Measurements from ENCODE around the gene NR2F1. TPM values are rescaled to one million over a fixed set of nuclear protein-coding genes. Genes with fewer than 3 reads are reported as not detected.

Gene NR2F1
- total and polyA plus RNA-seq, 2 donors (not counting 1 experiment from before 2014, with no cell fraction given): 64.4 to 90.8 TPM

DNA sequence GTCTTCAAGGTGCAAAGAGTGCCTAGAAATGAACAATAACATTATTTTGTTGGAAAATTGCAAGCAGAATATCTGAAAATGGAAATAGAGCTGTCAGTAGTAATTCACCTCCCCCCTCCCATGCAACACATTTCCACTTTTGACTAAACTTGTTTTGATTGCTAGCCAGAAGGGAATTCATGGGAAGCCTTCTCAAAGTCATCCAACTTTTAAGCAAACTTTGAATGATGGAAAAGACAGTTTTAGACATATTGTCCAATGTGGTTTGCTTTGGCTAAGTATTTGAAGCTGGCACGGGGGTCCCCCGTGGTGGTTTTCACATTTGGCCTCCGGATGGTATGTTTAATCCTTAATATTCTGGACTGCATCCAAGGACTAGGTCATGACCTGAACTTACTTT is 7.5 kb downstream of the NR2F1 start:
- no peak overlapping the region for H2AFZ ChIP-seq (ENCODE audit: low read length)
- no peaks in the 10 kb centered on the region for H3K27me3 ChIP-seq (ENCODE audit: control insufficient read depth, insufficient read depth, low read length)
- DNase-seq (ENCODE audit: low read depth in 2 of 2): peak; percentile 66 to 79
- TF ChIP-seq EZH2 (IDR thresholded peaks at IDR 0.05; ENCODE audit: low read length, missing control alignments): no peak
- TF ChIP-seq, protein P1, sequence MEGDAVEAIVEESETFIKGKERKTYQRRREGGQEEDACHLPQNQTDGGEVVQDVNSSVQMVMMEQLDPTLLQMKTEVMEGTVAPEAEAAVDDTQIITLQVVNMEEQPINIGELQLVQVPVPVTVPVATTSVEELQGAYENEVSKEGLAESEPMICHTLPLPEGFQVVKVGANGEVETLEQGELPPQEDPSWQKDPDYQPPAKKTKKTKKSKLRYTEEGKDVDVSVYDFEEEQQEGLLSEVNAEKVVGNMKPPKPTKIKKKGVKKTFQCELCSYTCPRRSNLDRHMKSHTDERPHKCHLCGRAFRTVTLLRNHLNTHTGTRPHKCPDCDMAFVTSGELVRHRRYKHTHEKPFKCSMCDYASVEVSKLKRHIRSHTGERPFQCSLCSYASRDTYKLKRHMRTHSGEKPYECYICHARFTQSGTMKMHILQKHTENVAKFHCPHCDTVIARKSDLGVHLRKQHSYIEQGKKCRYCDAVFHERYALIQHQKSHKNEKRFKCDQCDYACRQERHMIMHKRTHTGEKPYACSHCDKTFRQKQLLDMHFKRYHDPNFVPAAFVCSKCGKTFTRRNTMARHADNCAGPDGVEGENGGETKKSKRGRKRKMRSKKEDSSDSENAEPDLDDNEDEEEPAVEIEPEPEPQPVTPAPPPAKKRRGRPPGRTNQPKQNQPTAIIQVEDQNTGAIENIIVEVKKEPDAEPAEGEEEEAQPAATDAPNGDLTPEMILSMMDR (conservative IDR thresholded peaks at IDR 0.05 in 1 of 2, IDR thresholded peaks at IDR 0.05 in 1 of 2; ENCODE audit: low read depth in 1 of 2, low read length in 2 of 2): no peak
- no peaks in the 10 kb centered on the region for H4K20me1 ChIP-seq (ENCODE audit: control insufficient read depth, extremely low read depth, insufficient read depth, low read length)
- H3K4me1 ChIP-seq (ENCODE audit: control insufficient read depth, extremely low read depth, insufficient read depth, low read length): peaks cover 7% of the 10 kb centered on the region
- peak overlapping the region; percentile 12 for H3K27ac ChIP-seq (ENCODE audit: insufficient read depth, low read length)
- no peaks in the 10 kb centered on the region for H3K9me3 ChIP-seq (ENCODE audit: control insufficient read depth, insufficient read depth, low read depth, low read length)
- H3K4me2 ChIP-seq (ENCODE audit: extremely low read depth, insufficient read depth, low read length): peak overlapping the region; percentile 96
- peak overlapping the region; percentile 43 to 91 (median 82) for H3K4me3 ChIP-seq (replicated peaks in 1 of 4; ENCODE audit: control extremely low read depth in 1 of 4, insufficient read depth in 1 of 4, low read depth in 3 of 4, low read length in 4 of 4)
- H3K36me3 ChIP-seq (ENCODE audit: control insufficient read depth, insufficient read depth, low read length): peaks cover 11% of the 10 kb centered on the region
- H3K9ac ChIP-seq (ENCODE audit: insufficient read depth, low read length): no peak overlapping the region
- H3K79me2 ChIP-seq (ENCODE audit: control insufficient read depth, insufficient read depth, low read length): peaks cover 97% of the 10 kb centered on the region

DNA sequence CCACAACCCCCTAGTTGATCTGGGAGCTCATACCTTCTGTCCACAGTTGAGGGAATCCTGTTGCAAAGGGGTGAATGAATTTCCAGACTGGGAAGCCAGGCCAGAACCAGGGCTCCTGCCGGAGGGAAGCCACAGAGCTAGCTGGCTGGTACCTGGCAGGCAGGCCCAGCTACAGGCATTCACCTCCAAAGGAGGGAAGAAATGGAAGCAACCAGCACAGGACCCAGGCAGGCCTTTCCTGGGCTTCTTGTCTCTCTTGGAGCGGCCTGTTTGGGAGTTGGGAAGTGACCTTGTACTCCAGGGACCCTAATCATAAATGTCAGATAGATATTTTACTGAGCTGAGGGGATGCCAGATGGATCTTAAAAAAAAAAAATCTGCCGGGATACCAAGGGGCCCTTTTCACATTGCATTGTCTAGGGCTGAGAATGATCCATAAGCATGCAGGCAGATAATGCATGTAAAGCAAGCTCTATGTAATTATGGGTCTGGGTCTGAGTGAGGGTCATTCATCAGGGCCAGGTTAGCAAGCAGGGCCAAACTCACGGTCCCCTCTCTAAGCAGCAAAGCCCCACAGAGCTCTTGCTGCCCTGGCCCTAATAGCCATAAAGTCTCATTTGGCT is 8.4 kb downstream of the NR2F1 start:
- H3K79me2 ChIP-seq (ENCODE audit: control insufficient read depth, insufficient read depth, low read length): peaks cover 97% of the 10 kb centered on the region
- no peaks in the 10 kb centered on the region for H3K9me3 ChIP-seq (ENCODE audit: control insufficient read depth, insufficient read depth, low read depth, low read length)

DNA sequence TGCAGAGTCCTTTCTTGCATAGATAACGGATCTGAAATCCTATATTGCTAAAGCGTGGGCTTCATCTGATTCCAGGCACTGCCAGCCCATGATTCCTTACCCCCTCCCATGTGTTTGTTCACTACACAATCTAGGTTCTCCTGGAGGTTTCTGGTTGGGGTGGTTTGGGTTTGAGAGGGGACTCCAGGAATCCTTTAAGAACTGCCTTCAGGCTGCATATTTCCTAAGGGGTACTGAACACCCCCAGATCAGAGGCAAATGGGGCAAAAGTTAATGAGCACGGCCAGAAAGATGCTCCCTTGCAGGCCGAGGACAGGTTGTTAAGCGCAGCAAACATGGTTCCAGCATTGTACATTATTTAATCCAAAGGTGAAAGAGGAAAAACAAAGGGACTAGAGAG is 9.9 kb downstream of the NR2F1 start:
- Histone ChIP-seq H4K20me1 (ENCODE audit: control insufficient read depth, extremely low read depth, insufficient read depth, low read length) (no peaks in the 10 kb centered on the region), H3K9ac (ENCODE audit: insufficient read depth, low read length) (peak overlapping the region; percentile 3), H3K4me1 (ENCODE audit: control insufficient read depth, extremely low read depth, insufficient read depth, low read length) (peaks cover 13% of the 10 kb centered on the region), H3K27ac (ENCODE audit: insufficient read depth, low read length) (no peak overlapping the region), H3K4me2 (ENCODE audit: extremely low read depth, insufficient read depth, low read length) (peak overlapping the region; percentile 49), H3K4me3 (replicated peaks in 1 of 4; ENCODE audit: control extremely low read depth in 1 of 4, insufficient read depth in 1 of 4, low read depth in 3 of 4, low read length in 4 of 4) (peak overlapping the region in 2 of 4 experiments; percentile 28 to 49), H3K27me3 (ENCODE audit: control insufficient read depth, insufficient read depth, low read length) (no peaks in the 10 kb centered on the region), H3K36me3 (ENCODE audit: control insufficient read depth, insufficient read depth, low read length) (peaks cover 8% of the 10 kb centered on the region), H3K79me2 (ENCODE audit: control insufficient read depth, insufficient read depth, low read length) (peaks cover 91% of the 10 kb centered on the region), H3K9me3 (ENCODE audit: control insufficient read depth, insufficient read depth, low read depth, low read length) (no peaks in the 10 kb centered on the region), H2AFZ (ENCODE audit: low read length) (no peak overlapping the region)
- TF ChIP-seq EZH2 (IDR thresholded peaks at IDR 0.05; ENCODE audit: low read length, missing control alignments): no peak
- TF ChIP-seq, protein P1 (conservative IDR thresholded peaks at IDR 0.05 in 1 of 2, IDR thresholded peaks at IDR 0.05 in 1 of 2; ENCODE audit: low read depth in 1 of 2, low read length in 2 of 2): no peak
- no peak for DNase-seq (ENCODE audit: low read depth in 2 of 2)

More for the DNA sequence above, 8.4 kb downstream of the NR2F1 start:
- peak overlapping the region; percentile 16 to 88 (median 51) for H3K4me3 ChIP-seq (replicated peaks in 1 of 4; ENCODE audit: control extremely low read depth in 1 of 4, insufficient read depth in 1 of 4, low read depth in 3 of 4, low read length in 4 of 4)
- no peaks in the 10 kb centered on the region for H3K27me3 ChIP-seq (ENCODE audit: control insufficient read depth, insufficient read depth, low read length)
- H3K4me1 ChIP-seq (ENCODE audit: control insufficient read depth, extremely low read depth, insufficient read depth, low read length): peaks cover 9% of the 10 kb centered on the region
- no peak overlapping the region for H3K9ac ChIP-seq (ENCODE audit: insufficient read depth, low read length)
- no peak overlapping the region for H2AFZ ChIP-seq (ENCODE audit: low read length)
- no peak for DNase-seq (ENCODE audit: low read depth in 2 of 2)
- H3K27ac ChIP-seq (ENCODE audit: insufficient read depth, low read length): peak overlapping the region; percentile 46
- peak overlapping the region; percentile 96 for H3K4me2 ChIP-seq (ENCODE audit: extremely low read depth, insufficient read depth, low read length)
- no peaks in the 10 kb centered on the region for H4K20me1 ChIP-seq (ENCODE audit: control insufficient read depth, extremely low read depth, insufficient read depth, low read length)
- TF ChIP-seq, protein P1 (conservative IDR thresholded peaks at IDR 0.05 in 1 of 2, IDR thresholded peaks at IDR 0.05 in 1 of 2; ENCODE audit: low read depth in 1 of 2, low read length in 2 of 2): no peak
- no peak for TF ChIP-seq EZH2 (IDR thresholded peaks at IDR 0.05; ENCODE audit: low read length, missing control alignments)
- H3K36me3 ChIP-seq (ENCODE audit: control insufficient read depth, insufficient read depth, low read length): peaks cover 11% of the 10 kb centered on the region

All from fibroblast of lung (primary cell).